Hepatocyte (in vitro differentiated cells): ENCODE measurements around the gene ASGR1. TPM values are rescaled to one million over a fixed set of nuclear protein-coding genes. Genes with fewer than 3 reads are reported as not detected.

Experiments
- DNase-seq: peaks from one replicate; pipeline ENCODE4 v3.0.0-alpha.2; 2016; ENCODE audit warnings: low spot score
- H2AFZ ChIP-seq: fragments of 200-600 bp; sonication (generic); 2 replicates; pipeline ENCODE4 v1.6.0; 2016; ENCODE audit warnings: antibody characterized with exemption, mild to moderate bottlenecking
- H3K27ac ChIP-seq: fragments of 200-600 bp; sonication (generic); 2 replicates; pipeline ENCODE4 v1.5.1; 2016; ENCODE audit warnings: mild to moderate bottlenecking
- H3K27me3 ChIP-seq: fragments of 200-600 bp; sonication (generic); 2 replicates; pipeline ENCODE4 v1.6.1; 2016
- H3K36me3 ChIP-seq: fragments of 200-600 bp; sonication (generic); replicated peaks from 2 replicates; pipeline ENCODE4 v1.5.1; 2016; ENCODE audit warnings: low read depth; ENCODE audit not compliant: insufficient read depth
- H3K4me1 ChIP-seq: fragments of 200-600 bp; sonication (generic); 2 replicates; pipeline ENCODE4 v1.5.1; 2016; ENCODE audit warnings: mild to moderate bottlenecking, moderate library complexity; ENCODE audit not compliant: insufficient read depth
- H3K4me2 ChIP-seq: fragments of 200-600 bp; sonication (generic); 2 replicates; pipeline ENCODE4 v1.6.0; 2016
- H3K4me3 ChIP-seq: fragments of 200-600 bp; sonication (generic); 2 replicates; pipeline ENCODE4 v1.5.1; 2016; ENCODE audit warnings: mild to moderate bottlenecking
- H3K79me2 ChIP-seq: fragments of 200-600 bp; sonication (generic); 2 replicates; pipeline ENCODE4 v1.6.0; 2017; ENCODE audit warnings: mild to moderate bottlenecking
- H3K9me2 ChIP-seq: fragments of 200-600 bp; sonication (generic); replicated peaks from 2 replicates; pipeline ENCODE4 v1.6.0; 2017; ENCODE audit warnings: mild to moderate bottlenecking; ENCODE audit not compliant: insufficient read depth
- H3K9me3 ChIP-seq: fragments of 200-600 bp; sonication (generic); 2 replicates; pipeline ENCODE4 v1.5.1; 2016; ENCODE audit warnings: low read depth, mild to moderate bottlenecking
- H4K20me1 ChIP-seq: fragments of 200-600 bp; sonication (generic); 2 replicates; pipeline ENCODE4 v1.6.0; 2016; ENCODE audit warnings: mild to moderate bottlenecking; ENCODE audit not compliant: insufficient read depth, poor library complexity, severe bottlenecking
- EZH2 ChIP-seq: fragments of 200-600 bp; sonication (generic); IDR thresholded peaks from 2 replicates; pipeline ENCODE4 v1.6.1; 2016; ENCODE audit warnings: antibody characterized with exemption, mild to moderate bottlenecking, borderline replicate concordance
- EZH2phosphoT487 ChIP-seq: fragments of 200-600 bp; sonication (generic); IDR thresholded peaks from one replicate; pipeline ENCODE4 v1.6.1; 2018; ENCODE audit warnings: antibody characterized with exemption, mild to moderate bottlenecking, low read depth, moderate library complexity; ENCODE audit not compliant: unreplicated experiment, severe bottlenecking
- WGBS: methylation state at CpG from one replicate; pipeline ENCODE4 v1.1.6; 2016; ENCODE audit warnings: low lambda C conversion rate; ENCODE audit errors: missing lambda C conversion rate; 5-methylcytosine and 5-hydroxymethylcytosine counted together
- polyA plus RNA-seq: library from polyadenylated mRNA; unstranded; fragments of >200 nt; fragmentation: Nextera tagmentation; extraction: Ambion mirVana; gene quantifications from 2 replicates; pipeline ENCODE4 v1.2.1, GENCODE V29; 2016
- total RNA-seq: library from RNA; depleted of rRNA; stranded (reverse); fragments of >200 nt; gene quantifications from 2 replicates; pipeline ENCODE4 v1.2.3, GENCODE V29; 2014
- TF ChIP-seq, protein P1 (sequence below): fragments of 200-600 bp; sonication (generic); IDR thresholded peaks from 2 replicates; pipeline ENCODE4 v1.5.1; 2016; ENCODE audit warnings: antibody characterized with exemption, mild to moderate bottlenecking; ENCODE audit not compliant: poor library complexity

Gene ASGR1
- total and polyA plus RNA-seq, 2 experiments from 2014 or later, result 74.0 to 140 TPM

DNA sequence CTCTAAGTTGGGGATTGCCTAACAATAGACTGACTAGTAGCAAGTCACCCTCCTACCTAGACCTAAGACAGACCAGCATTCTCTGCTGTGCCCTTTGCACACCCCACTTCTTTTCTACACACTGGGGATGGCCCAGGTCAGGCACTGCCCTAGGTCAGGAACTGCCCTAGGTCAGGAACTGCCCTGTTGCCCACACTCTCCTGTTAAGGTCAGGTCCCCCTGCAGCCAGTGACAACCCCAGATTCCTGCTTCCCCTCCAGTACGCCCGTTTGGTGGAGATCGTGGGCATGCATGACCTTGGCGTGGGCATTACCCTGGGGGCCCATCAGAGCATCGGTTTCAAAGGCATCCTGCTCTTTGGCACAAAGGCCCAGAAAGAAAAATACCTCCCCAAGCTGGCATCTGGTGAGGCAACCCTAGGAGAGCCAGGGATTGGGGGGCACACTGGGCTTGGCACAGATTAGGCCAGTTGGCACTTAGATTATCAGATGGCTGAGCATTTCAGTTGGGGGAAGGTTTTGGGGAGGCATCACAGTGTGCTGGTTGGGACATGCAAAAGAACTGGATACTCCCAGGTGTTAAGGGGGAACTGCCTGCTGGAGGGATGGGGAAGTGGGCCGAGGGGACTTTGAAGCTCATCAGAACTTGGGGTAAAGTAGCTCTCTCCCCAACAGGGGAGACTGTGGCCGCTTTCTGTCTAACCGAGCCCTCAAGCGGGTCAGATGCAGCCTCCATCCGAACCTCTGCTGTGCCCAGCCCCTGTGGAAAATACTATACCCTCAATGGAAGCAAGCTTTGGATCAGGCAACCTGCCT is 42.3 kb upstream of the ASGR1 start:
- no peak overlapping the region for H3K4me3 ChIP-seq
- WGBS, result 90% methylated on average over 10 of the region's 10 CpGs
- no peaks in the 10 kb centered on the region for H3K36me3 ChIP-seq
- H3K9me3 ChIP-seq, result no peaks in the 10 kb centered on the region
- H3K9me2 ChIP-seq, result no peaks in the 10 kb centered on the region
- TF ChIP-seq, protein P1, sequence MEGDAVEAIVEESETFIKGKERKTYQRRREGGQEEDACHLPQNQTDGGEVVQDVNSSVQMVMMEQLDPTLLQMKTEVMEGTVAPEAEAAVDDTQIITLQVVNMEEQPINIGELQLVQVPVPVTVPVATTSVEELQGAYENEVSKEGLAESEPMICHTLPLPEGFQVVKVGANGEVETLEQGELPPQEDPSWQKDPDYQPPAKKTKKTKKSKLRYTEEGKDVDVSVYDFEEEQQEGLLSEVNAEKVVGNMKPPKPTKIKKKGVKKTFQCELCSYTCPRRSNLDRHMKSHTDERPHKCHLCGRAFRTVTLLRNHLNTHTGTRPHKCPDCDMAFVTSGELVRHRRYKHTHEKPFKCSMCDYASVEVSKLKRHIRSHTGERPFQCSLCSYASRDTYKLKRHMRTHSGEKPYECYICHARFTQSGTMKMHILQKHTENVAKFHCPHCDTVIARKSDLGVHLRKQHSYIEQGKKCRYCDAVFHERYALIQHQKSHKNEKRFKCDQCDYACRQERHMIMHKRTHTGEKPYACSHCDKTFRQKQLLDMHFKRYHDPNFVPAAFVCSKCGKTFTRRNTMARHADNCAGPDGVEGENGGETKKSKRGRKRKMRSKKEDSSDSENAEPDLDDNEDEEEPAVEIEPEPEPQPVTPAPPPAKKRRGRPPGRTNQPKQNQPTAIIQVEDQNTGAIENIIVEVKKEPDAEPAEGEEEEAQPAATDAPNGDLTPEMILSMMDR, result no peak
- TF ChIP-seq EZH2 (no peak), EZH2phosphoT487 (no peak)
- peak overlapping the region; percentile 80 for H3K4me2 ChIP-seq
- peaks cover 38% of the 10 kb centered on the region for H3K79me2 ChIP-seq
- H3K27me3 ChIP-seq, result no peaks in the 10 kb centered on the region
- DNase-seq, result no peak
- H3K27ac ChIP-seq, result peak overlapping the region; percentile 99
- H4K20me1 ChIP-seq, result no peaks in the 10 kb centered on the region
- H2AFZ ChIP-seq, result no peak overlapping the region
- H3K4me1 ChIP-seq, result peaks cover 31% of the 10 kb centered on the region

DNA sequence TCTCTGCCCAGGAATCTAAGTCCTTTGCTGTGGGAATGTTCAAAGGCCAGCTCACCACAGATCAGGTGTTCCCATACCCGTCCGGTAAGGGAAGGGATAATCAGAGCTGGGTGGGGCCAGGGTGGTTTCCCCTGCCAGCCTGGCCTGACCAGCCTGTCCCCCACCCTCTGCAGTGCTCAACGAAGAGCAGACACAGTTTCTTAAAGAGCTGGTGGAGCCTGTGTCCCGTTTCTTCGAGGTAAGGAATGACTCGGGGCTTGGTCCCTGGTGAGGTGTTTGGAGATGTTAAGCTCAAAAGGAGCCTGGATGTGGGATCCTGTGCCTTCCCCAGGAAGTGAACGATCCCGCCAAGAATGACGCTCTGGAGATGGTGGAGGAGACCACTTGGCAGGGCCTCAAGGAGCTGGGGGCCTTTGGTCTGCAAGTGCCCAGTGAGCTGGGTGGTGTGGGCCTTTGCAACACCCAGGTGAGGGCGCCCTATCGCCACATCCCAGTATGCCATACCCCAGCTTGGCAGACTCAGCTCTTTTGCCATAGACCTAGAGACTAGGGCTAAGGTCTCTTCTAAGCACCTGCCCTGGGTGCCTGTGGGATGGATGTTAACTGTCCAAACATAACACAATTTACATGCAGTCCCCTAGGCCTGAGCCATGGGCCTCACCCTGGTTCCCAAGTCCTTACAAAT is 41.6 kb upstream of the ASGR1 start:
- H2AFZ ChIP-seq, result no peak overlapping the region
- TF ChIP-seq, protein P1, result peak; percentile 45
- no peak for TF ChIP-seq EZH2phosphoT487
- no peaks in the 10 kb centered on the region for H3K36me3 ChIP-seq
- peak overlapping the region; percentile 80 for H3K4me2 ChIP-seq
- H3K9me3 ChIP-seq, result no peaks in the 10 kb centered on the region
- peak overlapping the region; percentile 99 for H3K27ac ChIP-seq
- no peaks in the 10 kb centered on the region for H3K27me3 ChIP-seq
- peak overlapping the region; percentile 47 for H3K4me3 ChIP-seq
- no peaks in the 10 kb centered on the region for H3K9me2 ChIP-seq
- peaks cover 38% of the 10 kb centered on the region for H3K79me2 ChIP-seq
- peaks cover 32% of the 10 kb centered on the region for H3K4me1 ChIP-seq
- DNase-seq, result peak; percentile 77
- WGBS, result 41% methylated on average over 11 of the region's 11 CpGs
- no peaks in the 10 kb centered on the region for H4K20me1 ChIP-seq

DNA sequence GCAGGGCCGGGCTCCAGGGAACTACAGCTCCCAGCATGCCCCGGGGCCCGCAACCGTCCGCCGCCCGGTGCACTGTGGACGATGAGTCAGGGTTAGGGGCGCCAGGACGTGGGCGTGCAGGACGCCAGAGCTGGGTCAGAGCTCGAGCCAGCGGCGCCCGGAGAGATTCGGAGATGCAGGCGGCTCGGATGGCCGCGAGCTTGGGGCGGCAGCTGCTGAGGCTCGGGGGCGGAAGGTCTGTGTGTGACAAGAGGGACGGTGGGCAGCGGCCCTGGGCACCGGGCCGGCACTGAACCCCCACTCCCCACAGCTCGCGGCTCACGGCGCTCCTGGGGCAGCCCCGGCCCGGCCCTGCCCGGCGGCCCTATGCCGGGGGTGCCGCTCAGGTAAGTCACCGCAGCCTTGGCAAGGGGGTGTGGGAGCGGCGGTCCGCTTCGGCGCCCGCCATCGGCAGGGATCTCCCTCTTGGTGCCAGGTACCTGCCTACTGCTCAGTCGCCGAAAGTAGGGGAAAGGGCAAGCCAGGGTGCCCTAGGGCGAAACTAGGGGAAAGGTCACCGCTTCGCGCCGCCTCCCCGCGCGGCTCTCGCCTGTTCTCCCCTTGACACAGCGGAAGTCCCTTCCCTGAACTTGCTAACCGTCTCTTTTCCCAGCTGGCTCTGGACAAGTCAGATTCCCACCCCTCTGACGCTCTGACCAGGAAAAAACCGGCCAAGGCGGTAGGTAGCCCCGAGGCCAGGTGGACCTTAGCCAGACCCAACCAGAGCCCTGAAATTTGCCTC is 40.8 kb upstream of the ASGR1 start, which contains the start of the genes ACADVL and DLG4:
Gene ACADVL, plus strand, starts transcription at position 127 of the 781 bp plus-strand sequence. Its CDS starts 47 bp downstream, at position 174.
Gene DLG4, minus strand, starts transcription at position 25 of the 781 bp plus-strand sequence.
- Histone ChIP-seq H3K9me2 (no peaks in the 10 kb centered on the region), H2AFZ (peak within 1 kb of the TSS; percentile 54), H3K79me2 (peaks cover 38% of the 10 kb centered on the region), H3K36me3 (no peaks in the 10 kb centered on the region), H3K27ac (peak within 1 kb of the TSS; percentile 99), H3K27me3 (no peaks in the 10 kb centered on the region), H3K4me1 (peaks cover 39% of the 10 kb centered on the region), H3K9me3 (no peaks in the 10 kb centered on the region), H3K4me3 (peak within 1 kb of the TSS; percentile 47), H3K4me2 (peak within 1 kb of the TSS; percentile 80), H4K20me1 (no peaks in the 10 kb centered on the region)
- peak; percentile 95 for DNase-seq
- WGBS, result under 1% methylated on average over 46 of the region's 63 CpGs
- TF ChIP-seq EZH2phosphoT487, result no peak
- TF ChIP-seq, protein P1, result no peak
